ENCODE data around the gene TMC7. TPM values are rescaled to one million over a fixed set of nuclear protein-coding genes. Genes with fewer than 3 reads are reported as not detected.

TMC7 gene
- total RNA-seq, 1 experiment from 2014 or later = 4.3 TPM

GRCh38 chr16:19014461-19014860 lies 30.7 kb downstream of the TMC7 start:
- no peaks in the 10 kb centered on the region for H3K27me3 ChIP-seq (ENCODE audit: insufficient read depth, low read length)
- H2AK5ac ChIP-seq (ENCODE audit: insufficient read length, low read length) = no peak overlapping the region
- no peak overlapping the region for H2BK120ac ChIP-seq (ENCODE audit: low read depth, low read length, poor library complexity, severe bottlenecking)
- H2AFZ ChIP-seq (ENCODE audit: low read length) = no peak overlapping the region
- H3K23me2 ChIP-seq (ENCODE audit: insufficient read length, low read depth, low read length, poor library complexity, severe bottlenecking) = no peaks in the 10 kb centered on the region
- no peak overlapping the region for H2BK15ac ChIP-seq (ENCODE audit: low read depth, low read length)
- H4K20me1 ChIP-seq (ENCODE audit: control insufficient read depth, insufficient read depth, insufficient read length) = no peaks in the 10 kb centered on the region
- no peaks in the 10 kb centered on the region for H3K79me2 ChIP-seq (ENCODE audit: insufficient read depth, low read length)
- no peak overlapping the region for H3K27ac ChIP-seq (ENCODE audit: insufficient read length, low read depth, low read length)
- no peak overlapping the region for H2BK5ac ChIP-seq (ENCODE audit: insufficient read length, low read length)
- H3K9ac ChIP-seq (ENCODE audit: extremely low read depth, insufficient read length, low read length) = no peak overlapping the region
- H3K4ac ChIP-seq (ENCODE audit: low read depth, low read length) = no peak overlapping the region
- H2BK20ac ChIP-seq (ENCODE audit: low read depth, low read length, poor library complexity, severe bottlenecking) = no peak overlapping the region
- H3K9me3 ChIP-seq (ENCODE audit: control insufficient read depth, low read depth, low read length) = no peaks in the 10 kb centered on the region
- TF ChIP-seq, protein P1, sequence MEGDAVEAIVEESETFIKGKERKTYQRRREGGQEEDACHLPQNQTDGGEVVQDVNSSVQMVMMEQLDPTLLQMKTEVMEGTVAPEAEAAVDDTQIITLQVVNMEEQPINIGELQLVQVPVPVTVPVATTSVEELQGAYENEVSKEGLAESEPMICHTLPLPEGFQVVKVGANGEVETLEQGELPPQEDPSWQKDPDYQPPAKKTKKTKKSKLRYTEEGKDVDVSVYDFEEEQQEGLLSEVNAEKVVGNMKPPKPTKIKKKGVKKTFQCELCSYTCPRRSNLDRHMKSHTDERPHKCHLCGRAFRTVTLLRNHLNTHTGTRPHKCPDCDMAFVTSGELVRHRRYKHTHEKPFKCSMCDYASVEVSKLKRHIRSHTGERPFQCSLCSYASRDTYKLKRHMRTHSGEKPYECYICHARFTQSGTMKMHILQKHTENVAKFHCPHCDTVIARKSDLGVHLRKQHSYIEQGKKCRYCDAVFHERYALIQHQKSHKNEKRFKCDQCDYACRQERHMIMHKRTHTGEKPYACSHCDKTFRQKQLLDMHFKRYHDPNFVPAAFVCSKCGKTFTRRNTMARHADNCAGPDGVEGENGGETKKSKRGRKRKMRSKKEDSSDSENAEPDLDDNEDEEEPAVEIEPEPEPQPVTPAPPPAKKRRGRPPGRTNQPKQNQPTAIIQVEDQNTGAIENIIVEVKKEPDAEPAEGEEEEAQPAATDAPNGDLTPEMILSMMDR (conservative IDR thresholded peaks at IDR 0.05) = peak; percentile 40; the same call in 1 of the 3 replicates
- Mint-ChIP-seq H3K9me3 (peaks cover 6 to 11% of the 10 kb centered on the region in 2 experiments; a peak in 3 of 5 replicates), H3K4me3 (no peak overlapping the region), H3K27ac (peak overlapping the region in 1 of 3 experiments; percentile 70; a peak in 1 of 7 replicates), H3K27me3 (ENCODE audit: low read depth) (no peaks in the 10 kb centered on the region), H3K36me3 (ENCODE audit: insufficient read depth in 1 of 3, low read depth in 3 of 3) (peaks cover 10 to 26% (median 15%) of the 10 kb centered on the region in 3 experiments), H3K4me1 (peaks cover 2 to 6% of the 10 kb centered on the region in 2 experiments; a peak in 1 of 4 replicates)
- no peak overlapping the region for H3K4me2 ChIP-seq (ENCODE audit: insufficient read depth, insufficient read length, low read length)
- no peak overlapping the region for H3K23ac ChIP-seq (ENCODE audit: insufficient read length, low read depth, low read length)
- no peak overlapping the region for H3K56ac ChIP-seq (ENCODE audit: insufficient read length, low read depth, low read length)
- no peak overlapping the region for H4K91ac ChIP-seq (ENCODE audit: insufficient read length, low read depth, low read length)
- H2BK12ac ChIP-seq (ENCODE audit: insufficient read length, low read depth, low read length) = no peak overlapping the region
- no peak overlapping the region for H3K14ac ChIP-seq (ENCODE audit: insufficient read depth, low read length)
- no peak overlapping the region for H3T11ph ChIP-seq (ENCODE audit: low read length)
- no peaks in the 10 kb centered on the region for H3K79me1 ChIP-seq (ENCODE audit: insufficient read depth, low read depth, low read length, poor library complexity, severe bottlenecking)
- no peak overlapping the region for H4K8ac ChIP-seq (replicated peaks; ENCODE audit: insufficient read length, low read depth, low read length)
- no peak overlapping the region for H3K18ac ChIP-seq (ENCODE audit: insufficient read length, low read depth, low read length)
- no peaks in the 10 kb centered on the region for H3K4me1 ChIP-seq (ENCODE audit: insufficient read depth, low read length)
- DNase-seq = peak; percentile 37
- no peak overlapping the region for H4K5ac ChIP-seq (ENCODE audit: insufficient read length, low read depth, low read length)
- no CpG with 5 or more reads among the region's 7 CpGs for WGBS (ENCODE audit: extremely low coverage, insufficient read length, low lambda C conversion rate)
